OCI-LY1 (cell line): Measurements from ENCODE around the gene LIMS1.

Experiments used
- H2AFZ ChIP-seq: fragments of 200-600 bp; sonication (generic), shearing (Covaris generic); 2 replicates; pipeline ENCODE4 v1.6.0; 2014; ENCODE audit warnings: antibody characterized with exemption, mild to moderate bottlenecking, low read length
- H3F3A ChIP-seq: fragments of 200-600 bp; sonication (generic), shearing (Covaris generic); 2 replicates; pipeline ENCODE4 v1.6.0; 2014; ENCODE audit warnings: mild to moderate bottlenecking, antibody characterized with exemption, low read length, moderate library complexity; ENCODE audit not compliant: insufficient read depth
- H3K27ac ChIP-seq: fragments of 200-600 bp; sonication (generic); 2 replicates; pipeline ENCODE4 v1.5.1; 2014; ENCODE audit warnings: low read length, mixed run types, mild to moderate bottlenecking, low read depth; ENCODE audit not compliant: poor library complexity, severe bottlenecking
- H3K27me3 ChIP-seq: fragments of 200-600 bp; sonication (generic); 2 replicates; pipeline ENCODE4 v1.6.0; 2014; ENCODE audit warnings: antibody characterized with exemption, mild to moderate bottlenecking, low read length, moderate library complexity; ENCODE audit not compliant: insufficient read depth
- H3K36me3 ChIP-seq: fragments of 200-600 bp; sonication (generic); 2 replicates; pipeline ENCODE4 v1.6.1; 2014; ENCODE audit warnings: mild to moderate bottlenecking, antibody characterized with exemption, low read length, moderate library complexity, mixed read lengths; ENCODE audit not compliant: insufficient read depth
- H3K4me1 ChIP-seq: fragments of 200-600 bp; sonication (generic); 2 replicates; pipeline ENCODE4 v1.5.1; 2014; ENCODE audit warnings: mild to moderate bottlenecking, low read length, moderate library complexity; ENCODE audit not compliant: insufficient read depth, severe bottlenecking
- H3K4me2 ChIP-seq: fragments of 200-600 bp; sonication (generic), shearing (Covaris generic); 2 replicates; pipeline ENCODE4 v1.6.1; 2014; ENCODE audit warnings: low read length
- H3K4me3 ChIP-seq: fragments of 200-600 bp; sonication (generic); 2 replicates; pipeline ENCODE4 v1.5.1; 2014; ENCODE audit warnings: low read length, low read depth, mild to moderate bottlenecking, mixed read lengths; ENCODE audit not compliant: poor library complexity, severe bottlenecking
- H3K79me2 ChIP-seq: fragments of 200-600 bp; shearing (Covaris generic); 2 replicates; pipeline ENCODE4 v1.6.1; 2016; ENCODE audit warnings: mixed run types, low read length, mixed read lengths; ENCODE audit not compliant: insufficient read depth
- H3K9ac ChIP-seq: fragments of 200-600 bp; sonication (generic), shearing (Covaris generic); 2 replicates; pipeline ENCODE4 v1.6.1; 2014; ENCODE audit warnings: mild to moderate bottlenecking, low read length, mixed read lengths
- H3K9me2 ChIP-seq: fragments of 200-600 bp; sonication (generic), shearing (Covaris generic); 2 replicates; pipeline ENCODE4 v1.6.1; 2014; ENCODE audit warnings: low read depth, mild to moderate bottlenecking, low read length, mixed read lengths
- H3K9me3 ChIP-seq: fragments of 200-600 bp; shearing (Covaris generic); 2 replicates; pipeline ENCODE4 v1.6.1; 2014; ENCODE audit warnings: low read length, mixed read lengths
- H4K20me1 ChIP-seq: fragments of 200-600 bp; sonication (generic), shearing (Covaris generic); 2 replicates; pipeline ENCODE4 v1.6.0; 2016; ENCODE audit warnings: mild to moderate bottlenecking, low read length; ENCODE audit not compliant: insufficient read depth
- CTCF ChIP-seq: fragments of 200-600 bp; sonication (generic), shearing (Covaris generic); IDR thresholded peaks from 2 replicates; pipeline ENCODE4 v1.5.1; 2017; ENCODE audit warnings: mild to moderate bottlenecking, antibody characterized with exemption, low read length, moderate library complexity, mixed read lengths
- EZH2 ChIP-seq: fragments of 200-600 bp; sonication (generic), shearing (Covaris generic); IDR thresholded peaks from 2 replicates; pipeline ENCODE4 v1.8.0; 2017; ENCODE audit warnings: borderline replicate concordance, mixed run types, mild to moderate bottlenecking, antibody characterized with exemption, low read length, moderate library complexity, mixed read lengths

Gene LIMS1

GRCh38 chr2:108547606-108548005, 13.3 kb downstream of the LIMS1 start:
- no peak overlapping the region for H3K4me2 ChIP-seq
- no peak overlapping the region for H3K9ac ChIP-seq
- no peaks in the 10 kb centered on the region for H3K9me2 ChIP-seq
- H4K20me1 ChIP-seq = peaks cover 3% of the 10 kb centered on the region; the same call in 1 of the 2 replicates
- no peak for TF ChIP-seq EZH2
- no peak for TF ChIP-seq CTCF
- no peak overlapping the region for H3K4me3 ChIP-seq
- H3K79me2 ChIP-seq = 0 out of 2 replicates have a peak, but pooled peaks cover 4% of the 10 kb centered on the region
- H3K36me3 ChIP-seq = peaks cover 4% of the 10 kb centered on the region; the same call in 1 of the 2 replicates
- no peaks in the 10 kb centered on the region for H3F3A ChIP-seq
- no peak overlapping the region for H3K27ac ChIP-seq
- no peaks in the 10 kb centered on the region for H3K27me3 ChIP-seq
- no peak overlapping the region for H2AFZ ChIP-seq
- H3K9me3 ChIP-seq = no peaks in the 10 kb centered on the region
- no peaks in the 10 kb centered on the region for H3K4me1 ChIP-seq

GRCh38 chr2:108548208-108549003, 14.1 kb downstream of the LIMS1 start:
- H3K27me3 ChIP-seq = no peaks in the 10 kb centered on the region
- TF ChIP-seq CTCF (no peak), EZH2 (no peak)
- no peak overlapping the region for H3K4me2 ChIP-seq
- H3K9me2 ChIP-seq = no peaks in the 10 kb centered on the region
- 0 out of 2 replicates have a peak, but pooled peaks cover 4% of the 10 kb centered on the region for H3K79me2 ChIP-seq
- H3K4me1 ChIP-seq = no peaks in the 10 kb centered on the region
- no peak overlapping the region for H3K4me3 ChIP-seq
- H3K9ac ChIP-seq = no peak overlapping the region
- H4K20me1 ChIP-seq = peaks cover 3% of the 10 kb centered on the region; the same call in 1 of the 2 replicates
- no peaks in the 10 kb centered on the region for H3K9me3 ChIP-seq
- no peak overlapping the region for H3K27ac ChIP-seq
- H3K36me3 ChIP-seq = no peaks in the 10 kb centered on the region
- H3F3A ChIP-seq = no peaks in the 10 kb centered on the region
- no peak overlapping the region for H2AFZ ChIP-seq

- H3K79me2 ChIP-seq = 0 out of 2 replicates have a peak, but pooled peaks cover 4% of the 10 kb centered on the region
- 0 out of 2 replicates have a peak, but pooled peaks cover 2% of the 10 kb centered on the region for H4K20me1 ChIP-seq
- no peaks in the 10 kb centered on the region for H3K9me3 ChIP-seq
- no peaks in the 10 kb centered on the region for H3K27me3 ChIP-seq
- no peak overlapping the region for H3K4me2 ChIP-seq
- no peak overlapping the region for H3K9ac ChIP-seq
- no peaks in the 10 kb centered on the region for H3K9me2 ChIP-seq
- H3K4me1 ChIP-seq = no peaks in the 10 kb centered on the region
- H3F3A ChIP-seq = no peaks in the 10 kb centered on the region
- no peak overlapping the region for H2AFZ ChIP-seq
- H3K36me3 ChIP-seq = no peaks in the 10 kb centered on the region
- H3K27ac ChIP-seq = no peak overlapping the region
- no peak overlapping the region for H3K4me3 ChIP-seq
- TF ChIP-seq CTCF (no peak), EZH2 (no peak)
Measured at GRCh38 chr2:108552566-108552965, 18.3 kb downstream of the LIMS1 start.
